HG03159 (cell line): ENCODE measurements around the gene PAAF1.
"Not testable (repeated sequence)": the region's sequence is repeated elsewhere in the genome, so short reads cannot be mapped to it uniquely, and the experiment has no call there.

ENCODE experiments used
- ATAC-seq: cut with Tn5 transposase; IDR thresholded peaks from one replicate; pipeline ENCODE4 v1.9.1; 2021; ENCODE audit warnings: mild to moderate bottlenecking, moderate library complexity; ENCODE audit not compliant: unreplicated experiment

PAAF1 gene

GRCh38 chr11:73880449-73880848 is 3.6 kb downstream of the PAAF1 start:
- ATAC-seq: not testable (repeated sequence)

DNA sequence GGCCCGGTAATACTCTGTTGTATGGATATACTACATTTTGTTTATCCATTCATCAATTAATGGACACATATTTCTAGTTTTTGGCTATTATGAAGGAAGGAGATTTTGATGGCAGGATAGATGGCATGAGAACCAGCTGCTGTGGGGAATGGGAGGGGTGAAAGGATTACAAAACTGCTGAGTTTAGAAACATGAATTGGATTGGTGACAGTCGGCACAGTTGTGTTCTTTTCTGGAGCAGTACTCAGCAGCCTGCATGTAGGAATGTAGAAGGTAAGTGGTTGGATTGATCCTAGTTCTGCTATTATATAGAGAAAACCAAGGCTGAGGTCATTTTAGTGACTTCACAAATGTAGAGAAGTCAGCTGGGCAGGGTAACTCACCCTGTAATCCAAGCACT is 7.1 kb downstream of the PAAF1 start:
- ATAC-seq: no peak

DNA sequence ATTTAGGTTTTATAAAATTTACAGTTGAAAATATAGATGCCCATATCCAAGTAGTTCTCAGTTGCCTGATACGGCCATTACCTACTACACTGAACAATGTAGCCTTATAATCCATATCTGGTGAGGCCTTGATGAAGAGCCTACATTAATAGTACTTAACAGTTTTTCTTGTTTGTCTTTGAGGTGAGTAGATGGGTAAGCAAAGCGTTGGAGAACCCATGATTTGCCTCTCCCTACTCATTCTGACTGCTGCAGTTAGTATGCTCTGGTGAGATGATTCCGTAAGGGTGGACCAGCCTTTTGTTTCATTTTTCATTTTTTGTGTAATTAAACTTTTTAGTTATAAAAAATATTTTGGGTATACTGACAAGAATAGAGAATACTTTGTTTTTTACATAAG is 11.4 kb downstream of the PAAF1 start:
- ATAC-seq: no peak

- ATAC-seq: no peak
These were observed 12.2 kb downstream of the PAAF1 start for GRCh38 chr11:73889019-73889418.

GRCh38 chr11:73889536-73889935 is 12.7 kb downstream of the PAAF1 start:
- ATAC-seq: no peak

- no peak for ATAC-seq
These were observed 16.2 kb downstream of the PAAF1 start for GRCh38 chr11:73893041-73893440.

DNA sequence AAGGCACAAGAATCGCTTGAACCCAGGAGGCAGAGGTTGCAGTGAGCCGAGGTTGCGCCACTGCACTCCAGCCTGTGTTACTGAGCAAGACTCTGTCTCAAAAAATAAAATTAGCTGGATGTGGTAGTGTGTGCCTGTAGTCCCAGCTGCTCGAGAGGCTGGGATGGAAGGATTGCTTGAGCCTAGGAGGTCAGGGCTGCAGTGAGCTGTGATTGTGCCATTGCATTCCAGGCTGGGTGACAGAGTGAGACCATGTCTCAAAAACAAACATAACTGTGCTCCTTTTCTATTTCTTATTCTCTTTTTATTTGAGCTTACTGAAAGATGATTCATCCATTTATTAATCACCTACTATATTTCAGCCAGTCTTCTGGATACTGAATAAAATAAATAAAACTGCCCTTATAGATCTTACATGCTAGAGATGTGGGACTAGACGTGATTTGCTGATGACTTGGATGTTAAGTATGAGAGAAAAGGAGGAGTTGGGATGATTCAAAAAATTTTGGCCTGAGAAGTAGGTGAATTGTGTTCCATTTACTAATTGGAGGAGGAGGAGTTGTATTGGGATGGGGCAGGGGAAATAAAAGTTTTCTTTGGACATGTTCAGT is 18.0 kb downstream of the PAAF1 start:
- no peak for ATAC-seq

- no peak for ATAC-seq
These were observed 25.5 kb downstream of the PAAF1 start for GRCh38 chr11:73902303-73902702.

DNA sequence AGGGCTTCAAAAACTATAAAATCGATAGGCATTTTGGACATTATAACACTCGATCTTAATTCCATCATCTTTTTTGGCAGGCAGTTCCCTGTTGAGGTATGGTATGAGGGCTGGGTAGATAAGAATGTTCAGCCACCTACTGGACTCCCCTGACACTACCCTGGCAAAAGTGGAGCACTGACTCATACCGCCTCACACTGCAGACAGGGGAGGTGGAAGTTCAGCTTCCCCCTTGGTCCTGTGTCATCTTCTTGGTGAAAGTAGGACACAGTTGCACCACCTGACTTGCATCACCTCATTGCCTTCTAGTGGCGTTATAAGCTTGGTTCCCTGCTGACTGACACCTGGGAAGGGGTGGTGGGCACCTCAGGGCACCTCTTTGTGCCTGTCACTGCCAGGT is 30.4 kb downstream of the PAAF1 start:
- no peak for ATAC-seq

GRCh38 chr11:73912026-73912425 is 35.2 kb downstream of the PAAF1 start:
- ATAC-seq: no peak

GRCh38 chr11:73913472-73913871 is 36.7 kb downstream of the PAAF1 start:
- no peak for ATAC-seq

- no peak for ATAC-seq
These were observed 37.5 kb downstream of the PAAF1 start for GRCh38 chr11:73914284-73914683.

- ATAC-seq: no peak
These were observed 39.6 kb downstream of the PAAF1 start for GRCh38 chr11:73916435-73916834.

DNA sequence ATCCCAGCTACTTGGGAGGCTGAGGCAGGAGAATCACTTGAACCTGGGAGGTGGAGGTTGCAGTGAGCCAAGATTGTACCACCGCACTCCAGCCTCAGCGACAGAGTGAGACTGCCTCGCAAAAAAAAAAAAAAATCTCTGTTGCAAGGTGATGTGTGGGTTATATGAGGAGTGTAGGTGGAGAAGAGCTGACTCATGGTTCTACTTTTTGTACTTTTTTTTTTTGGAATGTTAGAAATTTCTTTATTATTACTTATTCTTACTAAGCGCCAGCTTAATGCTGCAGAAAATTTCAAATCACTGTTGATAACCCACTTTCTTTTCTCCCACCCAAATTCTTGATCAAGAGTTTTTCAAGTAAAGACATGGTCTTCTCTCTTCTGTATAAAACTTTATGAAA is 44.4 kb downstream of the PAAF1 start:
- no peak for ATAC-seq

DNA sequence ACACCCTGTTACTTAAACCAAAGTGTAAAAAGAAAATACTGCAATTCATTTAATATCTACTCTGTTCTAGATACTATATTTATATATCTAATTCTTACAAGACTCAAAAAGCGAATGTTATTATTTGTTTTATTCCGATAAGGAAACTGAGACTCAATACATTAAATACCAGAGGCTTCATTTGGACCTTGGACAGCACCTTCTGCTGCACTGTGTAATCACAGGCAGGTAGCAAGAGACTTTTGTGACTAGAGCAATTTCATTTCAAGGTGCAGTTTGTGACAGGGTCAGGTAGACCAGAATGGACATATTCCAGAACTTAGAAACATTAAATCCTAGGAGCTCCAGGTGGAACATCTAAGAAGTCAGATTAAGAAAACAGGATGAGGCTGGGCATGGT is 52.6 kb downstream of the PAAF1 start:
- no peak for ATAC-seq

DNA sequence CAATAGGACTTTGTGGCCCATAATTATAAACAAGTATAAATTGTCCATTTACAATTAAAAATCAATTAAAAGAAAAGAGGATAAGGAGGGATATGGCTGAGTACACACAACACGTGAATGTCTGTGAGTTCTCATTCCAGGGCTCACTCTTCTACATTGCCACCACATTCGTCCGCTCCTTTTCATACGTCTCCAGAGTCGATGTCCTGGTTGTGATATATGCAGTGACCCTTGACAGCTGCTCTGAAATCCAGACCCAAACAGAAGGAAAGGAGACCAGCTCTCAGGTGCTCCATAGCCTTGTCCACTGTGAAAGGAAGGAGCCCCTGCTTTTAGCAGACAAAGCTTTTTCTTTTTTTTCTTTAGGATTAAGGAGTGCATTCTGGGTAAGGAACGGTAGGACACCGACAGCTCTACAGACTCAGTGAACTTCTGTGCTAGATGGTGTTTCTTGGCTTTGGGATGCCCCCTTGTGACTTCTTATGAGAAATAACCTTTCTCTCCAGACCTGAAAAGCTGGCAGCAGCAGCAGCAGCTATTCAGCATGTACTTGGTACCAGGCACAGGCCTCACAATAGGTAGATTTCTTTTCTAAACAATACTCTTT is 54.3 kb downstream of the PAAF1 start:
- no peak for ATAC-seq

DNA sequence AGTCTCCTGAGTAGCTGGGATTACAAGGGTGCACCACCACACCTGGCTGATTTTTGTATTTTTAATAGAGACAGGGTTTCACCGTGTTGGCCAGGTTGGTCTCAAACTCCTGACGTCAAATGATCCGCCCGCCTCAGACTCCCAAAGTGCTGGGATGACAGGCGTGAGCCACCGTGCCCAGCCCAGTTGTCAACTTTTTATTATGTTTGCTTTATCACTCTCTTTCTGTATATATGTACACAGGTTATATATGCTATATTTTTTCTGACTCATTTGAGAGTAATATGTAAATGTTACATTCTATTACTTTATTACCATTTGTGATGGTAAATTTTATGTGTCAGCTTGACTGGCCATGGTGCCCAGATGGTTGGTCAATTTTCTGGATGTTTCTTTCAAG is 55.2 kb downstream of the PAAF1 start:
- ATAC-seq: no peak

DNA sequence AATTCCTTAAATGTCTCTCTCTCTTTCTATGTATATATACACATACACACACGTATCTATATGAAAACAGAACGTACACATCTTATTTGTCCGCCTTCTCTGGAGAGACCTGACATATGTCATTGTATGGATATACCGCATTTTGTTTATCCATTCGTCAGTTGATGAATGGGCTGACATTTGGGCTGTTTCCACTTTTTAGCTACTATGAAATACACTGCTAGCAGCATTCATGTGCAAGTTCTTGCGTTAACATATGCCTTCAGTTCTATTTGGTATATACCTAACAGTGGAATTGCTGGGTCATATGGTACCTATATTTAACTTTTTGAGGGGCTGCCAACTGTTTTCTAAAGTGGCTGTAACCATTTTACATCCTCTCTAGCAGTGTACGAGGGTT is 56.0 kb downstream of the PAAF1 start:
- ATAC-seq: no peak

- not testable (repeated sequence) for ATAC-seq
These were observed 59.2 kb downstream of the PAAF1 start for GRCh38 chr11:73936047-73936446.

- ATAC-seq: no peak
These were observed 62.3 kb downstream of the PAAF1 start for GRCh38 chr11:73939096-73939495.

GRCh38 chr11:73940801-73941570 is 64.2 kb downstream of the PAAF1 start:
- ATAC-seq: no peak

DNA sequence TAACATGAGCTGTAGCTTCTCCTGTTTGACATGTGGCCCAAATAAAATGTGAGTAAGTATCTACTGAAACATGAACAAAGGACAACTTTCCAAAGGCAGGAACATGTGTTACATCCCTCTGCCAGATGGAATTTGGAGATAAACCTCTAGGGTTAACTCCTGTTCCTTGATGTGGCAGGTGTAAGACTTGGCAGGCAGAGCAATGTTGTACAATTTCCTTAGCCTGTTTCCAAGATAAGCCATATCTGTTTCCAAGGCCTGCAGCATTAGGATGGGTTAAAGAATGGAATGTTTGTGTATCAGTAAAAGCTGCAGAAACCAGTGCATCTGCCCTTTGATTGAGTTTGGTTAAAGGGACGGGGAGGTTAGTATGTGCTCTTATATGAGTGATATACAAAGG is 65.2 kb downstream of the PAAF1 start:
- no peak for ATAC-seq
